A673 (cell line): ENCODE results near the gene JMJD8. TPM values are rescaled to one million over a fixed set of nuclear protein-coding genes. Genes with fewer than 3 reads are reported as not detected.
A peak's percentile ranks its signal among the peaks of the same experiment; 100 is the strongest.

Source experiments
- BruUV-seq: library from RNA; stranded (reverse); fragments of 400-500 nt; replicated peaks from 2 replicates; lab custom pipeline; 2021; lab: Mats Ljungman, UMichigan
- CTCF ChIA-PET: fragments of 300-600 bp; sonication (Branson Sonifier 250); formaldehyde crosslinking; loops from one replicate; lab custom pipeline; 2022; ENCODE audit warnings: antibody characterized with exemption; lab: Charles Lee
- POLR2A ChIA-PET: fragments of 300-600 bp; sonication (Branson Sonifier 250); formaldehyde crosslinking; loops from one replicate; lab custom pipeline; 2022; ENCODE audit warnings: antibody characterized with exemption; ENCODE audit not compliant: low non-redundant PET; lab: Charles Lee
- DNase-seq: peaks from one replicate; pipeline ENCODE4 v3.0.0-alpha.2; 2015; ENCODE audit warnings: low spot score
- H3K27ac ChIP-seq: fragments of 200-600 bp; sonication (generic); 2 replicates; pipeline ENCODE4 v1.5.1; 2016; ENCODE audit warnings: mixed run types, low read depth, mild to moderate bottlenecking, mixed read lengths, antibody characterized with exemption, low read length; ENCODE audit not compliant: poor library complexity, severe bottlenecking
- H3K27me3 ChIP-seq: fragments of 200-600 bp; sonication (generic); replicated peaks from 2 replicates; pipeline ENCODE4 v1.6.1; 2017; ENCODE audit warnings: mixed run types, low read depth, mild to moderate bottlenecking, mixed read lengths, antibody characterized with exemption, low read length; ENCODE audit not compliant: insufficient read depth, poor library complexity
- H3K36me3 ChIP-seq: fragments of 200-600 bp; sonication (generic); 2 replicates; pipeline ENCODE4 v1.6.1; 2016; ENCODE audit warnings: mixed run types, mild to moderate bottlenecking, mixed read lengths, antibody characterized with exemption, low read length; ENCODE audit not compliant: insufficient read depth, poor library complexity, severe bottlenecking
- H3K4me1 ChIP-seq: fragments of 200-600 bp; sonication (generic); 2 replicates; pipeline ENCODE4 v1.6.1; 2017; ENCODE audit warnings: mixed run types, mild to moderate bottlenecking, mixed read lengths, antibody characterized with exemption, low read length; ENCODE audit not compliant: insufficient read depth, poor library complexity, severe bottlenecking
- H3K4me3 ChIP-seq: fragments of 200-600 bp; sonication (generic); 2 replicates; pipeline ENCODE4 v1.5.1; 2016; ENCODE audit warnings: low read depth, mixed run types, mild to moderate bottlenecking, mixed read lengths, low read length; ENCODE audit not compliant: poor library complexity, severe bottlenecking
- H3K9me3 ChIP-seq: fragments of 200-600 bp; sonication (generic); 2 replicates; pipeline ENCODE4 v1.6.1; 2016; ENCODE audit warnings: mixed run types, low read depth, mild to moderate bottlenecking, mixed read lengths, antibody characterized with exemption, low read length; ENCODE audit not compliant: poor library complexity, severe bottlenecking
- EZH2 ChIP-seq: fragments of 200-600 bp; sonication (generic); IDR thresholded peaks from 2 replicates; pipeline ENCODE4 v1.6.1; 2017; ENCODE audit warnings: borderline replicate concordance, low read depth, mild to moderate bottlenecking, mixed read lengths, antibody characterized with exemption, low read length; ENCODE audit not compliant: poor library complexity, severe bottlenecking
- intact Hi-C: fragments of 100-400 bp; cut with micrococcal nuclease; formaldehyde crosslinking; loops from one replicate; pipeline ENCODE4 v1.10.0; 2022; ENCODE audit not compliant: unreplicated experiment
- total RNA-seq: library from RNA; stranded (reverse); gene quantifications from 2 replicates; pipeline ENCODE4 v1.2.3, GENCODE V29; 2021
- TF ChIP-seq, protein P1 (sequence below): fragments of 300-800, 200-600 bp; sonication (generic); conservative IDR thresholded peaks from 2 replicates; pipeline ENCODE4 v1.5.1; 2017; ENCODE audit warnings: low read depth, mild to moderate bottlenecking, antibody characterized with exemption, low read length, moderate library complexity, mixed read lengths

The JMJD8 gene
- total RNA-seq, 1 experiment from 2014 or later = 87.1 TPM

DNA sequence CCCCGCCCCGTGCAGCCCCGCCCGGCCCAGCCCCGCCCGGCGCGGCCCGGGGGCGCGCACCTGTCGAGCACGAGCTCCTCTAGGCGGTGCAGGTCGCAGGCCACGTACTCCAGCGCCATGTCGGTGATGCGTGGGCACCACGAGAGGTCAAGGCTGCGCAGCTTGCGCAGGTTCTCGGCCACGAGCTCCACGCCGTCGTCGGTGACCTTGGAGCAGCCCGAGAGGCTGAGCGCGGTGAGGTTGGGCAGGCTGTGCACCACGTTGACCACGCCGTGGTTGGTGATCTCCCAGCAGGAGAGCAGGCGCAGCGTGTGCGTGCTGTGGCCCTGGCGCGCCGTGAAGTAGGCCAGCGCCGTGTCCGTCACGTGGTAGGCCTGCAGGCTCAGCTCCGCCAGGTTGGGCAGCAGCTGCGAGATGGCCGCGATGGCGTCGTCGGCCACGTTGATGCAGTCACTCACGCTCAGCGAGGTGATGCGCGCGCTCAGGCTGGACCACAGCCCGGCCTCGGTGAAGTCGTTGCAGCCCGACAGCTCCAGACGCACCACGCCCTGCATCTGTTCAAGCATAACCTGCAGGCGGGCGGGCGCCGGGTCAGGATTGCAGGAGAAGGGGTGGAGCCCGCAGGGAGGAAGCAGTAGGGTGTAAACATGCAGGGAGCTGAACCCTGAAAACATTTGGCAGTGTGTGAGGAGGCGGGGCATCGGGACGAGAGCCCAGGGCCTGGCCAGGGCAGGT, 11.4 kb upstream of the JMJD8 start:
- POLR2A ChIA-PET = interaction anchor here (0.6 kb wide), 1 partner anchor 14 kb away, joined by 3 read pairs; no protein-coding TSS in a partner anchor
- Histone ChIP-seq H3K27ac (no peak overlapping the region), H3K27me3 (peaks cover 56% of the 10 kb centered on the region), H3K36me3 (no peaks in the 10 kb centered on the region), H3K4me3 (peak overlapping the region; percentile 38), H3K9me3 (no peaks in the 10 kb centered on the region), H3K4me1 (peaks cover 14% of the 10 kb centered on the region)
- peak; percentile 37 for DNase-seq
- intact Hi-C loops = no loop called here
- no TSS peak for BruUV-seq
- TF ChIP-seq EZH2 = no peak
- TF ChIP-seq, protein P1, sequence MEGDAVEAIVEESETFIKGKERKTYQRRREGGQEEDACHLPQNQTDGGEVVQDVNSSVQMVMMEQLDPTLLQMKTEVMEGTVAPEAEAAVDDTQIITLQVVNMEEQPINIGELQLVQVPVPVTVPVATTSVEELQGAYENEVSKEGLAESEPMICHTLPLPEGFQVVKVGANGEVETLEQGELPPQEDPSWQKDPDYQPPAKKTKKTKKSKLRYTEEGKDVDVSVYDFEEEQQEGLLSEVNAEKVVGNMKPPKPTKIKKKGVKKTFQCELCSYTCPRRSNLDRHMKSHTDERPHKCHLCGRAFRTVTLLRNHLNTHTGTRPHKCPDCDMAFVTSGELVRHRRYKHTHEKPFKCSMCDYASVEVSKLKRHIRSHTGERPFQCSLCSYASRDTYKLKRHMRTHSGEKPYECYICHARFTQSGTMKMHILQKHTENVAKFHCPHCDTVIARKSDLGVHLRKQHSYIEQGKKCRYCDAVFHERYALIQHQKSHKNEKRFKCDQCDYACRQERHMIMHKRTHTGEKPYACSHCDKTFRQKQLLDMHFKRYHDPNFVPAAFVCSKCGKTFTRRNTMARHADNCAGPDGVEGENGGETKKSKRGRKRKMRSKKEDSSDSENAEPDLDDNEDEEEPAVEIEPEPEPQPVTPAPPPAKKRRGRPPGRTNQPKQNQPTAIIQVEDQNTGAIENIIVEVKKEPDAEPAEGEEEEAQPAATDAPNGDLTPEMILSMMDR = no peak
- CTCF ChIA-PET = interaction anchor here (0.7 kb wide), 1 partner anchor 29 kb away, joined by 3 read pairs; no protein-coding TSS in a partner anchor

DNA sequence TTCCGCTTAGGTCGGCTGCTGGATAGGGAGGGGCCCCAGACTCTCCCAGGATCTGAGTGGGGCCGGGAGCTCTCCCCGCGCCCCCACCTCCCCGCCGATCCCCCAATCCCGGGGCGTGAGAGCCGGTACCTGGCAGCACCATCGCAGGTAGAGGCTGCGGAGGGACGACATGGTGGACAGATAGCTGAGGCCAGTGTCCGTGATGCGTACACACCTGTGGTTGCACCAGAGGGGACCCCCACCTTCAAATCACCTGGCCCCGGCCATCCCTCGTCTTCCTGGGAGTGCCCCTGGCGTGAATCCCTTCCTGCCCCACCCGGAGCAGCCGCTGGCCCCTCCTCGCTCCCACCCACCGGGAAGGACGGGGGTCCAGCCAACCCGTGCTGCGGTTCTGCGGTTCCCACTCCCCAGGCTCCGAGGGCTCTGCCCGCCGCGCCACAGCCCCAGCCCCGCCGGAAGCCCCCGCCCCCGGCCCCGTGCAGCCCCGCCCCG, 10.8 kb upstream of the JMJD8 start:
- no peak overlapping the region for H3K27ac ChIP-seq
- peaks cover 50% of the 10 kb centered on the region for H3K27me3 ChIP-seq

DNA sequence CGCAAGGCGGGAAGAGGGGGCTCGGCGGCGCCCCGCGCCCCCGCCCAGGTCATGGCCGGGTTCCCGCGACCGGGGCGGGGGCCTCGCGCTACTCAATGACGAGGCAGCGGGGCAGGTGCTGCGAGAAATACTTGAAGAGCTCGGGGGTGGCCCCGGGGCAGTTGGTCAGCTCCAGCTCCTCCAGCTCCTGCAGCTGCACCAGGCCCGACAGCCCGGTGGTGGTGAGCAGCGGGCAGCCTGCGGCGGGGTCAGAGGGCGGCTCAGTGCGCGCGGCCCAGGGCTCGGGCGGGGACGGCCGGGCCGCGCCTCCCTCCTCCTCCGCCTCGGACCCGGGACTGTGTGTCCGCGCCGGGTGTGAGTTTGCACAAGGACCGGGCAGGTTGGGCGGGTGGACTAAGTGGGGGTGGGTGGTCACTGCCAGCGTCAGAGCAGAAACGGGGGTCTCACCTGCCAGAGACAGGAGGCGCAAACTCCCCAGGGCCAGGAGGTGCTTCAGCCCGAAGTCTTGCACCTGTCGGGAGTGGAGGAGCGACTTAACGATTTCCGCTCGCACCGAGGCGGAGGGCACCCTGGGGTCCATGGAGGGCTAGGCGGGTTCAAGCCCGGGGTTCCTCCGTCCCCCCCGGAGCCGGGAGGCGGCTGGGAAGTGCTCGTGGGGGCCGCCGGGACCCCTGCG, 10.2 kb upstream of the JMJD8 start:
- CTCF ChIA-PET = interaction anchor here (1.4 kb wide), 1 partner anchor 18 kb away, joined by 3 read pairs; no protein-coding TSS in a partner anchor
- BruUV-seq = no TSS peak
- no peak for DNase-seq

More for the DNA sequence above, 10.8 kb upstream of the JMJD8 start:
- intact Hi-C loops = no loop called here
- no peak for DNase-seq
- Histone ChIP-seq H3K4me1 (peaks cover 14% of the 10 kb centered on the region), H3K9me3 (no peaks in the 10 kb centered on the region), H3K36me3 (no peaks in the 10 kb centered on the region), H3K4me3 (peak overlapping the region; percentile 35)
- POLR2A ChIA-PET = no interaction called here
- CTCF ChIA-PET = no interaction called here
- TF ChIP-seq EZH2 = no peak
- TF ChIP-seq, protein P1 = no peak
- no TSS peak for BruUV-seq

More for the DNA sequence above, 10.2 kb upstream of the JMJD8 start:
- POLR2A ChIA-PET = no interaction called here
- TF ChIP-seq EZH2 = peak; percentile 70
- TF ChIP-seq, protein P1 = no peak
- intact Hi-C loops = no loop called here
- H3K4me3 ChIP-seq = peak overlapping the region; percentile 35
- H3K9me3 ChIP-seq = no peaks in the 10 kb centered on the region
- peaks cover 44% of the 10 kb centered on the region for H3K27me3 ChIP-seq
- peaks cover 16% of the 10 kb centered on the region for H3K4me1 ChIP-seq
- no peak overlapping the region for H3K27ac ChIP-seq
- no peaks in the 10 kb centered on the region for H3K36me3 ChIP-seq
